ENCODE data around the gene ITPRIPL2. TPM values are rescaled to one million over a fixed set of nuclear protein-coding genes. Genes with fewer than 3 reads are reported as not detected.

ITPRIPL2 gene
- polyA plus RNA-seq, 5 donors, result 21.1 to 31.5 (median 25.1) TPM

Other genes starting within 250 kb of the ITPRIPL2 start
- gene SMG1, start 187.6 kb upstream of the ITPRIPL2 start, polyA plus RNA-seq (ENCODE audit: insufficient read depth in 1 of 5, insufficient read length in 5 of 5, low replicate concordance in 1 of 5), result 10 to 100 TPM; 38.0 to 74.9 (median 73.6) TPM
- gene TMC7, start 130.0 kb upstream of the ITPRIPL2 start, polyA plus RNA-seq (ENCODE audit: insufficient read depth in 1 of 5, insufficient read length in 5 of 5, low replicate concordance in 1 of 5), result 1 to 10 TPM; 2.9 to 3.9 (median 3.4) TPM
- 10 to 100 TPM; 22.9 to 34.5 (median 28.6) TPM for gene COQ7, start 46.4 kb upstream of the ITPRIPL2 start, polyA plus RNA-seq (ENCODE audit: insufficient read depth in 1 of 5, insufficient read length in 5 of 5, low replicate concordance in 1 of 5)
- 10 to 100 TPM; 12.8 to 18.9 (median 13.8) TPM for gene SYT17, start 54.3 kb downstream of the ITPRIPL2 start, polyA plus RNA-seq (ENCODE audit: insufficient read depth in 1 of 5, insufficient read length in 5 of 5, low replicate concordance in 1 of 5)
- under 1 TPM in 3 of 5 donors, not detected in 2; 0.11 to 0.51 (median 0.50) TPM for gene CLEC19A, start 171.8 kb downstream of the ITPRIPL2 start, polyA plus RNA-seq (ENCODE audit: insufficient read depth in 1 of 5, insufficient read length in 5 of 5, low replicate concordance in 1 of 5)

Data from right lung (tissue), 5 donors.